HepG2 (cell line): ENCODE measurements around the gene FMN2.

Experiments used
- E2F1 ChIP-seq: sonication (generic); formaldehyde crosslinking; IDR thresholded peaks from 2 replicates; pipeline ENCODE4 v1.5.0; 2020; ENCODE audit warnings: missing genetic modification reagents
- KAT8 ChIP-seq: IDR thresholded peaks from 2 replicates; pipeline ENCODE4 v1.6.1; 2016; ENCODE audit warnings: missing genetic modification reagents, missing compliant biosample characterization
- NR2C2 ChIP-seq: sonication (generic); formaldehyde crosslinking; IDR thresholded peaks from 2 replicates; pipeline ENCODE4 v1.4.0; 2020; ENCODE audit warnings: missing genetic modification reagents, mild to moderate bottlenecking, moderate library complexity, borderline replicate concordance
- POLR2AphosphoS5 ChIP-seq: IDR thresholded peaks from 2 replicates; pipeline ENCODE4 v1.6.1; 2012; ENCODE audit warnings: low read depth, low read length
- REST ChIP-seq, 2 experiments: IDR thresholded peaks; 2 replicates each; pipeline ENCODE4 v1.6.1; 2011 to 2012; ENCODE audit warnings: low read length in 2 of 2, borderline replicate concordance in 1 of 2, low read depth in 1 of 2, mild to moderate bottlenecking in 1 of 2, moderate library complexity in 1 of 2
- REXO4 ChIP-seq: sonication (generic); formaldehyde crosslinking; IDR thresholded peaks from 2 replicates; pipeline ENCODE4 v1.8.0; 2022; ENCODE audit warnings: missing genetic modification reagents, mild to moderate bottlenecking, borderline replicate concordance
- SP1 ChIP-seq, 2 experiments: fragments of 450-650 bp in 1 of 2; sonication (generic) in 1 of 2; formaldehyde crosslinking in 1 of 2; IDR thresholded peaks; 2 replicates each; pipeline versions ENCODE4 v1.4.0 to v1.6.1; 2016 to 2020; ENCODE audit warnings: missing genetic modification reagents in 1 of 2
- ZBTB8A ChIP-seq: sonication (generic); formaldehyde crosslinking; IDR thresholded peaks from 2 replicates; pipeline ENCODE4 v1.4.0; 2020; ENCODE audit warnings: mild to moderate bottlenecking, low read depth, missing genetic modification reagents, borderline replicate concordance
- ZNF274 ChIP-seq: sonication (generic); formaldehyde crosslinking; IDR thresholded peaks from 2 replicates; pipeline ENCODE4 v1.5.1; 2020; ENCODE audit warnings: mild to moderate bottlenecking, missing genetic modification reagents
- ZNF703 ChIP-seq: sonication (generic); formaldehyde crosslinking; IDR thresholded peaks from 2 replicates; pipeline ENCODE4 v1.5.1; 2020; ENCODE audit warnings: missing genetic modification reagents, mild to moderate bottlenecking, moderate library complexity, borderline replicate concordance
- TF ChIP-seq, protein P1 (sequence below): sonication (generic); formaldehyde crosslinking; IDR thresholded peaks from 2 replicates; pipeline ENCODE4 v1.4.0; 2020; ENCODE audit warnings: missing genetic modification reagents
- TF ChIP-seq, protein P2 (sequence below): sonication (generic); formaldehyde crosslinking; IDR thresholded peaks from 2 replicates; pipeline ENCODE4 v1.5.0; 2020; ENCODE audit warnings: mild to moderate bottlenecking, missing genetic modification reagents, moderate library complexity
- TF ChIP-seq, protein P3 (sequence below): IDR thresholded peaks from 2 replicates; pipeline ENCODE4 v1.6.1; 2018; ENCODE audit warnings: missing genetic modification reagents

DNA sequence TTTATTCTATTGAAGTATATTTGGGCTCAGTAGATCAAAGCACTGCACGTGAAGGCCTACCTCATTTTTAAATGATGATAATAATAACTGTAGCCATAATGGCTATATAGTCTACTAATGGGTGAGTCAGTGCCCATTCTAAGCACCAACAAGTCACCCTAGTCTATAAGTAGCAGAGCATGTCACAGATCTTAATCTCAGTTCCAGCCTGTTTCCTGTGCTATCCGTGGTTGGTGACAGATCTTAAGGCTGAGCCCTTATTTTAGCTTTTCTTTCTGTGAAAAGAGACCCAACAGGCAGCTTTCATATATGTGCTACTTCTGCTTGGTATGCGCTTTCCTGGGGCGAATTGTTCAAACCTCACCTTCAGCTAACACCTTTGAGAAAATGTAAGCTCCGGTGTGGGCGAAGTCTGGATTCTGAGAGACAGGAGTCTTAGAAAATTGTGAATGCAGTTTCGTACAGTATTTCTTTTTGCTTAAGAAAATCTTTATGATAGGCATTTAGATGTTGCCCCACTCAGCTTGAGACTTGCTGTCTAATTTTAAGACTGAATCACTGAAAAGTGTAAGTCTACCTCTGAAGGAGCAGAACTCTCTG lies 59.6 kb downstream of the FMN2 start:
- TF ChIP-seq ZNF703 (CRISPR knock-in tag): no peak
- TF ChIP-seq SP1 (IDR thresholded peaks at IDR 0.05): no peak
- TF ChIP-seq SP1 (CRISPR knock-in tag; IDR thresholded peaks at IDR 0.05): no peak
- no peak for TF ChIP-seq ZBTB8A (CRISPR knock-in tag)
- TF ChIP-seq, protein P1, sequence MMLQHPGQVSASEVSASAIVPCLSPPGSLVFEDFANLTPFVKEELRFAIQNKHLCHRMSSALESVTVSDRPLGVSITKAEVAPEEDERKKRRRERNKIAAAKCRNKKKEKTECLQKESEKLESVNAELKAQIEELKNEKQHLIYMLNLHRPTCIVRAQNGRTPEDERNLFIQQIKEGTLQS (CRISPR knock-in tag): no peak
- no peak for TF ChIP-seq REST (IDR thresholded peaks at IDR 0.05; ENCODE audit: borderline replicate concordance in 1 of 2, low read depth in 1 of 2, low read length in 2 of 2)
- TF ChIP-seq POLR2AphosphoS5: no peak
- TF ChIP-seq, protein P2, sequence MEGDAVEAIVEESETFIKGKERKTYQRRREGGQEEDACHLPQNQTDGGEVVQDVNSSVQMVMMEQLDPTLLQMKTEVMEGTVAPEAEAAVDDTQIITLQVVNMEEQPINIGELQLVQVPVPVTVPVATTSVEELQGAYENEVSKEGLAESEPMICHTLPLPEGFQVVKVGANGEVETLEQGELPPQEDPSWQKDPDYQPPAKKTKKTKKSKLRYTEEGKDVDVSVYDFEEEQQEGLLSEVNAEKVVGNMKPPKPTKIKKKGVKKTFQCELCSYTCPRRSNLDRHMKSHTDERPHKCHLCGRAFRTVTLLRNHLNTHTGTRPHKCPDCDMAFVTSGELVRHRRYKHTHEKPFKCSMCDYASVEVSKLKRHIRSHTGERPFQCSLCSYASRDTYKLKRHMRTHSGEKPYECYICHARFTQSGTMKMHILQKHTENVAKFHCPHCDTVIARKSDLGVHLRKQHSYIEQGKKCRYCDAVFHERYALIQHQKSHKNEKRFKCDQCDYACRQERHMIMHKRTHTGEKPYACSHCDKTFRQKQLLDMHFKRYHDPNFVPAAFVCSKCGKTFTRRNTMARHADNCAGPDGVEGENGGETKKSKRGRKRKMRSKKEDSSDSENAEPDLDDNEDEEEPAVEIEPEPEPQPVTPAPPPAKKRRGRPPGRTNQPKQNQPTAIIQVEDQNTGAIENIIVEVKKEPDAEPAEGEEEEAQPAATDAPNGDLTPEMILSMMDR (CRISPR knock-in tag): no peak
- no peak for TF ChIP-seq ZNF274 (CRISPR knock-in tag)
- no peak for TF ChIP-seq KAT8 (CRISPR knock-in tag)
- no peak for TF ChIP-seq E2F1
- TF ChIP-seq, protein P3, sequence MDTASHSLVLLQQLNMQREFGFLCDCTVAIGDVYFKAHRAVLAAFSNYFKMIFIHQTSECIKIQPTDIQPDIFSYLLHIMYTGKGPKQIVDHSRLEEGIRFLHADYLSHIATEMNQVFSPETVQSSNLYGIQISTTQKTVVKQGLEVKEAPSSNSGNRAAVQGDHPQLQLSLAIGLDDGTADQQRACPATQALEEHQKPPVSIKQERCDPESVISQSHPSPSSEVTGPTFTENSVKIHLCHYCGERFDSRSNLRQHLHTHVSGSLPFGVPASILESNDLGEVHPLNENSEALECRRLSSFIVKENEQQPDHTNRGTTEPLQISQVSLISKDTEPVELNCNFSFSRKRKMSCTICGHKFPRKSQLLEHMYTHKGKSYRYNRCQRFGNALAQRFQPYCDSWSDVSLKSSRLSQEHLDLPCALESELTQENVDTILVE (CRISPR knock-in tag): no peak
- no peak for TF ChIP-seq REXO4
- TF ChIP-seq NR2C2: no peak
